Stimulated activated CD8-positive, alpha-beta memory T cell treated with anti-CD3 and anti-CD28 coated beads, Interleukin-2, amount 100 ng/mL, for 48 hours (primary cell): ENCODE data around the gene PDHA1.
A peak's percentile ranks its signal among the peaks of the same experiment; 100 is the strongest.

ENCODE experiments used
- DNase-seq, 2 donors: peaks; one replicate each; pipeline ENCODE4 v3.0.0-alpha.2; 2020; ENCODE audit warnings: low read depth in 2 of 2

Gene PDHA1

GRCh38 chrX:19375546-19375945 is 31.8 kb downstream of the PDHA1 start:
- no peak for DNase-seq

GRCh38 chrX:19377799-19378198 is 34.1 kb downstream of the PDHA1 start:
- DNase-seq: no peak

GRCh38 chrX:19381326-19381725 is 37.6 kb downstream of the PDHA1 start:
- DNase-seq: no peak

GRCh38 chrX:19382555-19383145 is 38.9 kb downstream of the PDHA1 start:
- peak; percentile 41 to 43 for DNase-seq

GRCh38 chrX:19386679-19387078 is 43.0 kb downstream of the PDHA1 start:
- no peak for DNase-seq

GRCh38 chrX:19388064-19388679 is 44.4 kb downstream of the PDHA1 start:
- DNase-seq: no peak

GRCh38 chrX:19388741-19389140 is 45.0 kb downstream of the PDHA1 start:
- DNase-seq: no peak

GRCh38 chrX:19389227-19389845 is 45.6 kb downstream of the PDHA1 start:
- no peak for DNase-seq

GRCh38 chrX:19392078-19392477 is 48.4 kb downstream of the PDHA1 start:
- no peak for DNase-seq

- no peak for DNase-seq
These were observed 49.0 kb downstream of the PDHA1 start for GRCh38 chrX:19392703-19393102.

GRCh38 chrX:19403696-19404095 is 60.0 kb downstream of the PDHA1 start:
- no peak for DNase-seq

GRCh38 chrX:19410259-19410658 is 66.5 kb downstream of the PDHA1 start:
- DNase-seq: no peak
